EH (cell line): ENCODE measurements around the gene SPNS3.
A peak's percentile ranks its signal among the peaks of the same experiment; 100 is the strongest.

Source experiments
- DNase-seq: peaks from one replicate; pipeline ENCODE4 v3.0.0-alpha.2; 2015; ENCODE audit warnings: low read depth

The SPNS3 gene

DNA sequence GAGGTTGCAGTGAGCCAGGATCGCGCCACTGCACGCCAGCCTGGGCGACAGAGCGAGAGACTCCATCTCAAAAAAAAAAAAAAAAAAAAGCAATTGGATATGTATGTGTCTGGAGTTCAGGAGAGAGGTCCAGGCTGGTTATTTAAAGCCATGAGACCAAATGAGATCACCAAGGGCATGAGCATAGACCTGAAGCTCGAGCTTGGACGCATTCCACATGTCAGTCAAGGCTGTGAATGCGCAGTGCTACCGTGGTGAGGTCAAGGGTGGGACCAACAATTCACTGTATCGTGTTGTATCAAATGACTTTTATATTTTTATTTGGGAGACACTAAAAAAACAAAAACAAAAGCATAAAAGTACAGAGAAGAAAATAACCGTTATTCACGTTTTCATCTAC, 35.8 kb downstream of the SPNS3 start:
- DNase-seq = no peak

GRCh38 chr17:4472286-4472685, 38.5 kb downstream of the SPNS3 start:
- no peak for DNase-seq

DNA sequence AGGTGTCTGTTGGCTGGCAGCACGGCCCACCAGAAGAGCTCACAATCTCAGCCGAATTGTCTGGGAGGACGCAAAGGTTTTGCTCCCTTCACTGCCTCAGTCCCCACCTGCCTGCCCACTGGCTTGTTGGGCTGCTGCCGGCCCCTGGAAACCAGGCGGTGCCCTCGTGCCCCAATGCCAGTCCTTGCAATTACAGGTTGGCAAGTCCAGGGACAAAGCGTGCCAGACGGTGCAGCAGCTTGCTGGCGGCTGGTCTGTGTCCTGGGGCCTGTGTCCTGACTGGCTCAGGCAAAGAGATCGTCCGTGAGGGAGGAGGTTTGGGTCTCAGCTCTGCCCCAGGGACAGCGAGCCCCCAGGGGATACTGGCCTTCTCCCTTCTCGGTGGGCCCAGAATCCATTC, 40.4 kb downstream of the SPNS3 start:
- DNase-seq = no peak

GRCh38 chr17:4475001-4475400, 41.3 kb downstream of the SPNS3 start:
- DNase-seq = peak; percentile 38

DNA sequence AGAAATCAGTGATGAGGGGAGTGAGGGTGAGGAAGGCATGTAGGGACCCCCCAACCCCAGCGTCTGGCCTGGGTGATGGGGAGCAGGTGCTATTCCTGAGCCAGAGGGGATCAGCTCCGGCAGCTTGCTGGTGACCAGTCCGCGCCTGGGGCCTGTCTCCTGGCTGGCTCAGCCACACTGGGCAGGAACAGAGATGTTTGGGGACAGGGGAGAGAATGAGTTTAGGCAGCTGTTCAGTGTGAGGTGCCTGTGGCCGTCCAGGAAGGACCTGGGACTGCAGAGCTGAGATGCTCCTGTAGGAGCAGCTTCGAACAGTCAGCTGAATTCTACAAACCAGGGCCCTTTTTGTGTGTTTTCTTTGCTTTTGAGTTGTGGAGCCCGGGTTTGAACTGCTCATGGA, 41.7 kb downstream of the SPNS3 start:
- no peak for DNase-seq

- DNase-seq = no peak
Observed at GRCh38 chr17:4476017-4476416, 42.3 kb downstream of the SPNS3 start.

DNA sequence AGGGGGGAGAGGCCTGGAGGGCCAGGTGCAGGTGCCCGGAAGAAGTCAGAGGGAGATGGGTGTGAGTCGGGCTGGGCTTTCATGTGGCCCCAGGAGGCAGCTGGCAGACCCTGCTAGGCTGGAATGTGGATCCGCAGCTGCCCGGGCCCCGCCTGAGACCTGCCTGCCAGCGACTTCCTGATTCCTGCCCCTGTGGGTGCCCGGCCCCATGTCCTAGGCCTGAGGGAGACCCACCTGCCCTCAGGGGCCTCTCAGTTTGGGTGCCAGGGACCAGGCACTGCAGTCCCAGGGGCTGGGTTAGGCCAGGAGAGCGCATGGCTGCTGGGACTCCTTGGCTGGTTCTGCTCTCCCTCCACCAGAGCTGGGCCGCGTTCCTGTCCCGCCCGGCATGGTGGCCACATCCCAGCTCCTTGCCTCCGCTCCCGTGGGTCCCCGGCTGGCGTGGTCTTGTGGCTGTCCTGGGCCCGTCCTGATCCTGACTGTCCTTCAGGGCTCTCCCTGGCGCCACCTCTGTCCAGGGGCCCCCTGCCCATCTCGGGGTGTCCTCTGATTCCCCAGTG, 42.9 kb downstream of the SPNS3 start:
- DNase-seq = no peak

DNA sequence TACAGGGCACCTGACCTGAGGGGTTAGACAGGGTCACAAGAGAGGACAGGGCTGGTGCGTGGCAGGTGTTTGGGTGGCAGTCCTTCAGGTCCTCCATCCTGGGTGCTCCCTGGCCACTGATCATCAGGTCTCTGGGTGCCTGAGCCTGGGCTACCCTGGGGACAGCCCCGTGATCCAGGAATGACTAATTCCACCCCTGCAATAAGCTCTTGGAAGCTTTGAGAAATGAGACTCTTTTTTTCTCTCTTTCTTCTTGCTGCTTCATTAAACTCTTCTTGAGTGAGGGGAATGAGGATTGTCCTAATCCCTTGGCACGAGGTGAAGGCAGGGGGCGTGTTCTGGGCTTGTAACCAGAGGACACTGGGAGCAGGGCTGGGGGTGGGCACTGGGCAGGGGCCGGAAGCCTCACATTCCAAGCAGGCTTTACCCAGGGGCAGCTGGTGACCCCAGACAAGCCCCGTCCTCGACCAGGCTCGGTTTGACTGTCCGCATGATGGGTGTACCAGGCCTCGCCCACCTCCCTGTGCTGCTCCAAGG, 43.6 kb downstream of the SPNS3 start:
- no peak for DNase-seq

- DNase-seq = no peak
Observed at GRCh38 chr17:4478318-4478830, 44.6 kb downstream of the SPNS3 start.

DNA sequence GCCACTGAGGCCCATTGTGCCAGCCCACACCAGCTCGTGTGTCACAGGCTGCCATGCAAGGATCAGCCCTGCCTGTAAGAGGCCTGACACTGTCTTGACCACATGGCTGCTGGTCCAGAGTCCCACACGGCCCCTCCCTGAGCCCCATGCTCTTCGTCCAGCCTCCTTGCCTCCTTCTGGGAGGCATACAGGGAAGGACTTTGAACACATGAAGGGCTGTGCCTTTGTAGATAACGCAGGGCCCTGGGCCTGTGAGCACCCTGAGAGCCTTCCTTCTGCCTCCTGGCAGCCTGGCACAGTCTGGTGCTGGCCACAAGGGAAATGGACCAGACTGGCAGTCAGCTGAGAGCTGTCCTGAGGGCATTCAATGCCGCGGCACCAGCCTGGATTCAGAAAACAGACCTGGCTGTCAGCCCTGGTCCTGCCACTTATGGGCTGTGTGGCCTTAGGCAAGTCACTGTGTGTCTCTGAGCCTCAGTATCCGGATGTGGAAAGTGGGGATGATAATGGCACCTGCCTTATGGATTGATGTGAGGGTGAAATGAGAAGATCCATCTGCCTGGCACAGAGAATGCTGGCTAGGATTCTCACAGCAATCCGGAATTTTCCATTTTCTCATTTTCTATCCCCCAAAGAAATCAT, 45.7 kb downstream of the SPNS3 start:
- DNase-seq = no peak

- DNase-seq = no peak
Observed at GRCh38 chr17:4479982-4480751, 46.4 kb downstream of the SPNS3 start.

DNA sequence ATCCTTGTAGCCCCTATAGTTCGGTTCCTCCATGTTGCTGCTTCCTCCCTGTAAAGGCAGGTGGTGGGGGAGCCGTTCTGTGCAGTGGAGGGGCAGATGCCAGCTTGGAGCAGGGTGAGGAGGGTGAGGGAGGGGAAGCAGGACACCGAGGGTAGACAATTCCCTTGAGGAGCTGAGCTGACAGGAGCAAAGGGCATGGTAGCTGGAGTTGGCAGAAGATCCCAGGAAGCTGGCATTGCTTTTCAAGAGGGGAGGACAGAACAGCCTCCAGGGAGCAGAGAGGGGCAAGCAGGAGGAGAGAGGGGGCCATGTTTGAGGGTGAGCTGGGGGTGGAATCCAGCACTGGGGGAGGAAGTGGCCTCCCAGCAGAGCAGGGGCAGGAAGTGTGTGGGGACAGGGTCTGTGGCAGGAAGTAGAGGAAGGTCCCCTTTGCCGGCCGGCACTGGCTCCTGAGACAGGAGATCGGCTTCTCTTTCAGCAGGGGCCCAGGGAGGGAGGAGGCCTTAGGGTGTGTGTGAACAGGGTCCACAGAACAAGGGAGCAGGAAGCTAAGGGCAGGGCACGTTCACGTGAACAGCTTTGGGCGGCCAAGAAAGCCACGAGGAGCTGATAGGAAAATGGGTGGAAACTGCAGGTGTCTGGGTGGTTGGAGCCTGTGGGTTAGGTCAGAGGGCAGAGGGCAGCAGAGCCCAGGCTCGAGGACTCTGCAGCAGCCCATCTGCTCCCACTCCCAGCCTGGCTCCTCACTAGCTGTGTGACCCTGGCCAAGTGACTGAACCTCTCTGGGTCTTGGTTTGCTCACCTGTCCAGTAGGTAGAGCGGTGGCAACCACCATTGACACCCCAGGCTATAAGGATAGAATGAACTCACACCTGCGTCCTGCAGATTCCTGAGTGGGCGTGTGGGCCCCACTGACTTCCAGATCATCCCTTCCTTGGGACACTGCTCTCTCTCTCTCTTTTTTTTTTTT, 47.5 kb downstream of the SPNS3 start:
- DNase-seq = no peak

DNA sequence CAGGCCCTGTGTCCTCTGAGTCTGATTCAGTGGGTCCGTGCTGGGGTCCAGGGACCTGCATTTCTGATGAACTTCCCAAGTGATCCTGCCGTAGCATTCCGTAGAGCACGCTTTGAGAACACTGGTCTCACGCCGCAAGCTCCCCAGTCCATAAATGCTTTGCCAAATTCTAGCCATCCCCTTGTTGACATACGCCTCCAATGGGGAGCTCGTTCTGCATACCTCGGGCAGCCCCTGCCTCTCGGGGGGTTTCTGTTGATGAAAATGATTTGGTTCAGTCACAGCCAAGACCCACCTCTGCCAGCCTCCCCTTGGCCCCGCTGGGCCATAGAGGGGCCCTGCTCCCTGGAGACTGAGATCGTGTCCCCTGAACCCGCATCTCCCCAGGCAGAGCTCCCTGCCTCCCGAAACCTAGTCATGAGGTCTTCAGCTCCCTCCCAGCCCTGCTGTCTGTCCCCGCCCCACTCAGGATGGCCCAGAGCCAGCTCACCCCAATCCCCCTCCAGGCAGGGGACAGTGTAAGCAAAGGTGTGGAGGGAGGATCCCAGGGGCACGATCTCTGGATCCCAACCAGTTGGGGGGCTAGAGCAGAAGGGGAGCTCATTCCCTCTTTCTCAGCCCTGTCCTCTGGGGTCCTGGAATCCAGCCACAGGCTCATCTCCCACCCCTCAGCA, 48.7 kb downstream of the SPNS3 start:
- no peak for DNase-seq

DNA sequence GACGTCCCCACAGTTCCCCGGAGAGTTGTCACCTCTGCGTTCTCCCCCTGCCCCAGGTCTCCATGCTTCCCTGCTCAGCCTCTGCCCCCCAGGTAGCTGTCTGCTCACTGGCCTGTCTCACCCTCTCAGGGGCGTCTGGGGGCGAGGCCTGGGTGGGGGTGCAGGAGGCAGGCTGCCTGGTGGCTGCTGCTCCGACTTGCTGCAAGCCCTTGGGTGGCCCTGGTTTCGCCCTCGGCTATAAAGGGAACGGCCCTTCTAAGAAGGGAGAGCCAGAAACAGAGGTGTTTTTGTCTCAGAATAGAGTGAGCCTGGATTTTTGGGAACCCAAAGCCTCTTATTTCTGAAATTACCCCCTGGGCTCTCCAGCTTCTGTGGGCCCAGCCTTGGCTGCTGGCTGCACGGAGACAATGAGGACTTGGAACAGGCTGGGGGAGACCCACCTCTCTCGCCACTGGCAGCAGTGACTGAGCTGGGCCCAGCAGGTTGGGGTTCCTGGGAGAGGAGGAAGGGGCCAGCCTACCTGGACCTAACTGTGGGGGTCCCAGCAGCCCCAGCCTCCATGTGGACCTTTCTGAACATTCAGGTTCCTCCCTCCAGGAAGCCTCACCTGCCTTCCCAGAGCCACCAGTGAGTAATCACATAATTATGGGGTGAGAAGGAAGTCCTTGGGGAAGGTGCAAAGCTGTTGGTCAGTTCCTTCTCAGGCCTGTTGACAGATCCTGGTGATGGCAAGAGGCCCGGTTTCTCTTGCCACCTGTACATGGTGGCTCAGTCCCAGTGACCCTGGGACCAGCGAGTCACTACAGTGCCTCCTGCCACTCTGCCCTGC, 49.5 kb downstream of the SPNS3 start:
- DNase-seq = no peak

GRCh38 chr17:4485676-4486646, 52.2 kb downstream of the SPNS3 start:
- no peak for DNase-seq

- no peak for DNase-seq
Observed at GRCh38 chr17:4487296-4487695, 53.6 kb downstream of the SPNS3 start.

DNA sequence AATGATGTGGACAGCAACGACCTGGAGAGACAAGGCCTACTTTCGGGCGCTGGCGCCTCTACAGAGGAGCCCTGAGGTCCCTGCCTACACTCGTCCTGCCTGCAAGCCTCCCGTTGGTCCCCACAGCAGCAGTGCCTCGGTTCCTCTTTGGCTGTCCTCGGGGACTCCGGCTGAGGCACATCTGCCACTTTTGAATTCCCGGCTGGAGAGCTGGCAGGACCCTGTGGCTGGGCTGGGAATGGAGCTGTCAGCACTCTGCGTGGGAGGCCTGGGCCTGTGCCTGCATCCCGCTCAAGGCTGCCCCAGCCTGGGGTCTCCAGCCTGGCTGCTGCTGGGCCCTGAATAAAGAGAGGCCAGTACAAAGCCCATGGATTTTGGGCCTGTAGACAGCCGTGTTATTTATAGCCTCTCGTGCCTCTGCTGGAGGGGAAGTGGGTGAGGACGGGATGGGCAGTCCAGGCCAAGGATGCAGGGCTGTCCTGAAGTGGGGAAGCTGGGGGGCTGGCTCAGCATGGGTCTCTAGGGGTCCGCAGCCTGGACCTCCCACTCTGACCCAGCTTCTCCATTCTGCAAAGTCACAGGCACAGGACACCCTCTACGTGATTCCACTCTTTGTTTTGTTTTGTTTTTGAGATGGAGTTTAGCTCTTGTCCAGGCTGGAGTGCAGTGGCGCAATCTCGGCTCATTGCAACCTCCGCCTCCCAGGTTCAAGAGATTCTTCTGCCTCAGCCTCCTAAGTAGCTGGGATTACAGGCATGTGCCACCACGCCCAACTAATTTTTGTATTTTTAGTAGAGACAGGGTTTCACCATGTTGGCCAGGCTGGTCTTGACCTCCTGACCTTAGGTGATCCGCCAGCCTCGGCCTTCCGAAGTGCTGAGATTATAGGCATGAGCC, 54.3 kb downstream of the SPNS3 start:
- DNase-seq = no peak

- DNase-seq = no peak
Observed at GRCh38 chr17:4488989-4489595, 55.4 kb downstream of the SPNS3 start.
